DOHH2 (cell line): ENCODE measurements around the gene RAB29.

Experiments used
- CTCF ChIP-seq: fragments of 200-600 bp; sonication (generic); IDR thresholded peaks from one replicate; pipeline ENCODE4 v1.5.1; 2014; ENCODE audit warnings: antibody characterized with exemption, mild to moderate bottlenecking, low read depth, low read length; ENCODE audit not compliant: poor library complexity, severe bottlenecking
- EZH2phosphoT487 ChIP-seq: fragments of 200-600 bp; sonication (generic); IDR thresholded peaks from 2 replicates; pipeline ENCODE4 v1.6.1; 2017; ENCODE audit warnings: borderline replicate concordance, mild to moderate bottlenecking, antibody characterized with exemption, low read length, moderate library complexity, mixed read lengths

DNA sequence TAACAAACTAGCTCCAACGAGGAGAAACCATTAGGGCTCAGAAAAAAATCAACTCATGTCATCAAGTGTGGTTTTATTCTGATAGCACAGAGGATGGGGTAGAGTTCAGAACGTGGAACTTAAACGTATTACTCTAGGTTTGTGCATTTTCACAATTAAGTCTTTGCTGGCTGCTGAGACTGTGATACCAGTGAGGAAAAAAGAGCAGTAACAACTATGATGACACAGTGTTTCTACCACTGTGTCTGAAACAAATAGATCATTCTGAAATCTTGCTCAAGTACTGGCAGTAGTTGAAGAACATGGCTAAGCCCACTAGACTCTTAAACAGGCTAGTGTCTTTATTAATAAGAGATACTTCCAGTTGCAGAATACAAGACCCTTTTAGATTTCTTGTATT, 56.3 kb downstream of the RAB29 start:
- TF ChIP-seq CTCF (no peak), EZH2phosphoT487 (no peak)
